H1 (cell line): ENCODE measurements around the gene SYNDIG1. TPM values are rescaled to one million over a fixed set of nuclear protein-coding genes. Genes with fewer than 3 reads are reported as not detected.
A peak's percentile ranks its signal among the peaks of the same experiment; 100 is the strongest.

ENCODE experiments used
- CTCF ChIA-PET: fragments of 300-600 bp; sonication (Branson Sonifier 250); formaldehyde crosslinking; loops from one replicate; lab custom pipeline; 2021; ENCODE audit not compliant: partially characterized antibody; lab: Charles Lee
- POLR2A ChIA-PET: fragments of 300-600 bp; sonication (Branson Sonifier 250); formaldehyde crosslinking; loops from one replicate; lab custom pipeline; 2021; ENCODE audit warnings: inconsistent platforms; ENCODE audit not compliant: partially characterized antibody; lab: Charles Lee
- DNase-seq, 2 experiments: peaks; one replicate each; pipeline versions ENCODE4 v3.0.0 to v3.0.0-alpha.2; 2010 to 2022; ENCODE audit warnings: low spot score in 2 of 2, low read depth in 1 of 2, mixed read lengths in 1 of 2
- FAIRE-seq: peaks from 2 replicates; lab custom pipeline; 2011; peaks lifted over from hg19 to GRCh38; lab: Jason Lieb, UNC
- H2AFZ ChIP-seq: 2 replicates; pipeline ENCODE4 v1.8.1; 2012; ENCODE audit warnings: low read length, inconsistent platforms
- H2AK5ac ChIP-seq: 2 replicates; pipeline ENCODE4 v1.6.1; 2013; ENCODE audit warnings: low read depth, low read length
- H2BK120ac ChIP-seq: replicated peaks from 2 replicates; pipeline ENCODE3; 2013; ENCODE audit warnings: low read depth, low read length, inconsistent platforms
- H2BK12ac ChIP-seq: 2 replicates; pipeline ENCODE4 v1.6.1; 2013; ENCODE audit warnings: low read depth, low read length
- H2BK15ac ChIP-seq: 2 replicates; pipeline ENCODE4 v1.6.1; 2013; ENCODE audit warnings: low read length
- H2BK20ac ChIP-seq: 2 replicates; pipeline ENCODE4 v1.6.1; 2013; ENCODE audit warnings: low read length
- H2BK5ac ChIP-seq: 2 replicates; pipeline ENCODE4 v1.6.1; 2013; ENCODE audit warnings: low read depth, low read length
- H3K14ac ChIP-seq: 2 replicates; pipeline ENCODE4 v1.6.1; 2013; ENCODE audit warnings: inconsistent platforms; ENCODE audit not compliant: insufficient read length
- H3K18ac ChIP-seq: 2 replicates; pipeline ENCODE4 v1.6.1; 2013; ENCODE audit warnings: low read length; ENCODE audit errors: extremely low read depth
- H3K23ac ChIP-seq: 2 replicates; pipeline ENCODE4 v1.6.1; 2013; ENCODE audit warnings: inconsistent platforms; ENCODE audit not compliant: insufficient read length
- H3K23me2 ChIP-seq: 2 replicates; pipeline ENCODE4 v1.6.1; 2013; ENCODE audit warnings: low read depth, low read length
- H3K27ac ChIP-seq: 2 replicates; pipeline ENCODE4 v1.6.1; 2011; ENCODE audit warnings: low read depth, low read length, inconsistent platforms
- H3K27me3 ChIP-seq, 4 experiments: replicated peaks in 1 of 4; 1 replicate in 1 of 4; 2 replicates in 3 of 4; pipeline versions ENCODE4 v1.6.1 to v1.8.1; 2011 to 2013; ENCODE audit warnings: low read length in 3 of 4, mild to moderate bottlenecking in 3 of 4, inconsistent platforms in 2 of 4, mixed read lengths in 2 of 4, moderate library complexity in 1 of 4; ENCODE audit not compliant: control insufficient read depth in 3 of 4, insufficient read depth in 3 of 4; ENCODE audit errors: extremely low read depth in 1 of 4
- H3K36me3 ChIP-seq, 4 experiments: 2 replicates each; pipeline versions ENCODE4 v1.6.1 to v1.8.1; 2011 to 2013; ENCODE audit warnings: mild to moderate bottlenecking in 4 of 4, low read length in 3 of 4, moderate library complexity in 2 of 4, control low read depth in 1 of 4, inconsistent platforms in 1 of 4; ENCODE audit not compliant: insufficient read depth in 4 of 4, control insufficient read depth in 2 of 4
- H3K4ac ChIP-seq: replicated peaks from 2 replicates; pipeline ENCODE3; 2013; ENCODE audit warnings: low read length, low read depth, mixed read lengths, inconsistent platforms; ENCODE audit not compliant: insufficient read length
- H3K4me1 ChIP-seq, 4 experiments: replicated peaks in 1 of 4; 1 replicate in 1 of 4; 2 replicates in 3 of 4; pipeline versions ENCODE4 v1.6.1 to v1.8.1; 2011 to 2013; ENCODE audit warnings: low read length in 3 of 4, inconsistent platforms in 2 of 4, mixed read lengths in 1 of 4; ENCODE audit not compliant: insufficient read depth in 4 of 4, control insufficient read depth in 3 of 4
- H3K4me2 ChIP-seq, 2 experiments: 2 replicates each; pipeline versions ENCODE4 v1.6.1 to v1.8.1; 2011 to 2013; ENCODE audit warnings: low read depth in 2 of 2, low read length in 2 of 2, control low read depth in 1 of 2, inconsistent platforms in 1 of 2, mild to moderate bottlenecking in 1 of 2; ENCODE audit not compliant: insufficient read depth in 1 of 2
- H3K4me3 ChIP-seq, 4 experiments: fragments of 200-600, 300-600 bp in 1 of 4; sonication (generic), shearing (Covaris generic), sonication (Bioruptor Twin) in 1 of 4; 2 replicates each; pipeline versions ENCODE4 v1.5.1 to v1.8.1; 2011 to 2016; ENCODE audit warnings: low read length in 4 of 4, low read depth in 3 of 4, control low read depth in 2 of 4, inconsistent platforms in 2 of 4, mild to moderate bottlenecking in 2 of 4, mixed read lengths in 1 of 4, moderate library complexity in 1 of 4; ENCODE audit not compliant: insufficient read depth in 2 of 4; ENCODE audit errors: extremely low read depth in 1 of 4
- H3K56ac ChIP-seq: replicated peaks from 2 replicates; pipeline ENCODE3; 2013; ENCODE audit warnings: low read depth, mild to moderate bottlenecking, mixed read lengths, low read length, inconsistent platforms; ENCODE audit not compliant: insufficient read length
- H3K79me1 ChIP-seq: 2 replicates; pipeline ENCODE4 v1.6.1; 2013; ENCODE audit warnings: low read depth, low read length, control low read depth
- H3K79me2 ChIP-seq, 2 experiments: 2 replicates each; pipeline versions ENCODE4 v1.6.1 to v1.8.1; 2012 to 2013; ENCODE audit warnings: low read length in 2 of 2, mild to moderate bottlenecking in 2 of 2, inconsistent platforms in 1 of 2; ENCODE audit not compliant: insufficient read depth in 2 of 2, control insufficient read depth in 1 of 2
- H3K9ac ChIP-seq, 4 experiments: replicated peaks in 1 of 4; 1 replicate in 1 of 4; 2 replicates in 3 of 4; pipeline versions ENCODE4 v1.6.1 to v1.8.1; 2011 to 2013; ENCODE audit warnings: low read depth in 3 of 4, low read length in 3 of 4, control low read depth in 2 of 4, mild to moderate bottlenecking in 2 of 4, moderate library complexity in 2 of 4, inconsistent platforms in 1 of 4; ENCODE audit errors: extremely low read depth in 1 of 4
- H3K9me3 ChIP-seq, 2 experiments: 2 replicates each; pipeline versions ENCODE4 v1.6.1 to v1.8.1; 2012 to 2013; ENCODE audit warnings: mild to moderate bottlenecking in 2 of 2, moderate library complexity in 2 of 2, control low read depth in 1 of 2, inconsistent platforms in 1 of 2, low read depth in 1 of 2, low read length in 1 of 2, mixed read lengths in 1 of 2; ENCODE audit not compliant: insufficient read depth in 2 of 2
- H4K20me1 ChIP-seq, 2 experiments: replicated peaks in 1 of 2; 2 replicates each; pipeline versions ENCODE3 to v1.8.1; 2011 to 2013; ENCODE audit warnings: inconsistent platforms in 2 of 2, low read length in 2 of 2, mild to moderate bottlenecking in 1 of 2; ENCODE audit not compliant: insufficient read depth in 2 of 2, control insufficient read depth in 1 of 2
- H4K5ac ChIP-seq: 2 replicates; pipeline ENCODE4 v1.6.1; 2013; ENCODE audit warnings: low read length, low read depth, mixed read lengths, inconsistent platforms; ENCODE audit not compliant: insufficient read length
- H4K8ac ChIP-seq: 2 replicates; pipeline ENCODE4 v1.8.0; 2013; ENCODE audit warnings: mild to moderate bottlenecking, moderate library complexity, low read length, inconsistent platforms; ENCODE audit not compliant: insufficient read depth; ENCODE audit errors: extremely low read depth
- H4K91ac ChIP-seq: replicated peaks from 2 replicates; pipeline ENCODE3; 2013; ENCODE audit warnings: low read length, mixed read lengths, inconsistent platforms; ENCODE audit not compliant: insufficient read length
- EGR1 ChIP-seq: IDR thresholded peaks from 2 replicates; pipeline ENCODE4 v1.6.1; 2011; ENCODE audit warnings: low read depth, low read length, borderline replicate concordance
- FOSL1 ChIP-seq: IDR thresholded peaks from 2 replicates; pipeline ENCODE4 v1.6.1; 2011; ENCODE audit warnings: mild to moderate bottlenecking, low read depth, low read length, moderate library complexity; ENCODE audit not compliant: insufficient read depth
- HDAC2 ChIP-seq, 2 experiments: fragments of 300-600 bp in 1 of 2; sonication (generic) in 1 of 2; IDR thresholded peaks; 2 replicates each; pipeline ENCODE4 v1.6.1; 2011 to 2012; ENCODE audit warnings: low read depth in 2 of 2, low read length in 2 of 2, mild to moderate bottlenecking in 2 of 2, moderate library complexity in 2 of 2, borderline replicate concordance in 1 of 2, inconsistent platforms in 1 of 2
- JUN ChIP-seq: IDR thresholded peaks from 2 replicates; pipeline ENCODE4 v1.6.1; 2011; ENCODE audit warnings: low read depth, mild to moderate bottlenecking, improper control_type of control experiment, low read length
- KDM4A ChIP-seq: IDR thresholded peaks from one replicate; pipeline ENCODE4 v1.7.1; 2012; ENCODE audit warnings: low read depth, mild to moderate bottlenecking, moderate library complexity, low read length, inconsistent platforms; ENCODE audit not compliant: severe bottlenecking
- RXRA ChIP-seq: IDR thresholded peaks from 2 replicates; pipeline ENCODE4 v1.6.1; 2011; ENCODE audit warnings: low read depth, mild to moderate bottlenecking, low read length, moderate library complexity; ENCODE audit not compliant: insufficient read depth
- YY1 ChIP-seq: IDR thresholded peaks from 2 replicates; pipeline ENCODE4 v1.6.1; 2011; ENCODE audit warnings: low read depth, mild to moderate bottlenecking, low read length
- WGBS, 2 experiments: shearing (Covaris generic) in 1 of 2; methylation state at CpG; one replicate each; pipeline versions ENCODE4 v1.1.6 to v1.1.7; 2013 to 2015; ENCODE audit warnings: low lambda C conversion rate in 2 of 2, mixed read lengths in 2 of 2, inconsistent platforms in 1 of 2, low coverage in 1 of 2, missing lambda C conversion rate in 1 of 2; ENCODE audit not compliant: insufficient replicate concordance in 2 of 2, insufficient coverage in 1 of 2, insufficient read length in 1 of 2; ENCODE audit errors: extremely low coverage in 1 of 2, missing lambda C conversion rate in 1 of 2; 5-methylcytosine and 5-hydroxymethylcytosine counted together
- polyA plus RNA-seq, 7 experiments: library from polyadenylated mRNA; depleted of rRNA in 3 of 7; stranded (reverse) in 5 of 7; unstranded in 2 of 7; fragments of >200 nt in 5 of 7; fragments of 200-250 nt in 2 of 7; gene quantifications; 1 replicate in 5 of 7; 2 replicates in 1 of 7; 4 replicates in 1 of 7; pipeline versions ENCODE4 v1.2.1 to v1.2.3, GENCODE V29; 2011 to 2013; ENCODE audit warnings: missing spikeins in 2 of 7, mixed read lengths in 2 of 7
- total RNA-seq: library from RNA; stranded (reverse); fragmentation: NEBNext Ultra II Directional; extraction: Animal tissue kit (Norgen Biotek cat#: 25700); gene quantifications from 2 replicates; pipeline ENCODE4 v1.2.1, GENCODE V29; 2021
- TF ChIP-seq, protein P1 (sequence below): IDR thresholded peaks from 2 replicates; pipeline ENCODE4 v1.6.1; 2011; ENCODE audit warnings: low read depth, mild to moderate bottlenecking, low read length; ENCODE audit not compliant: insufficient read depth
- TF ChIP-seq, protein P2 (sequence below): IDR thresholded peaks from 2 replicates; pipeline ENCODE4 v1.6.1; 2012; ENCODE audit warnings: low read length, inconsistent platforms

The SYNDIG1 gene
- total and polyA plus RNA-seq, 2 of the 8 experiments (the other 6 are each of a cell fraction or from before 2014, with no cell fraction given) = 6.5 to 7.8 TPM

DNA sequence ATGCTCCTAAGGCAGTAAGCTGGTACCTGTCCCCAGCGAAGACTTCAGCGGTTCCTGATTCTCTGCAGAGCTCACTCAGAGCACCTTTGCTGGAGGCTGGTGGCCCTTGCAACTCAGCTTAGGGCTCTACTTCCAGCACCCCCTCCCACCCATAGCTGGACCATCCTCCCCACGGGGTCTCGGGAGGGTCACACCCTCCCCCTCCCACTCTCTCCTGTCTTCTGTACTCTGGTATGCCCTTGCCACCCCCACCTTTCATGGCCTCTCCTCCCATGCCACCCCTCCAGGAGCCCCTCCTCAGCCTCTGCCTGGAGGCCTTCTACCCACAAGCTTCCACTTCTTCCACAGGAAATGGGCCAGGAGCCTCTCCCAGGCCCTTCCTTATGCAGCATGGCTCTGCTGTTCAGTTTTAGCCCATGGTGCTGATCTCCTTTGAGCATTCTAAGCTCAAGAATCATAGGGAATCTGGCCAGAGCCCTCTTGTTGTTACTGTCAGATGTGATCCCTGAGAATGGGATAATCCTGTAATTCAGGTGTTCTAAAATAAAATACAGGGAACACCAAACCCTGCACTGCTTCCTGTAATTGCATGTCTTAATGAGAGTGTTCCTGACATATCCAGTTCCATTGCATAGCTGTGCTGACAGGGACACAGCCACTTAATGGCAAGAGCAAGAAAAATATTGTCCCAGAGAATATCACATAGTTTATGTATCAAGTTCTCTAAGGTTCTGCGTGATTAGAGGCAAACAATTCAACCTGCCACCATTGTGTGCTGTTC, 142.1 kb downstream of the SYNDIG1 start:
- H3K4me3 ChIP-seq = no peak overlapping the region
- H3K9me3 ChIP-seq = no peaks in the 10 kb centered on the region
- no peak overlapping the region for H3K14ac ChIP-seq
- H2AK5ac ChIP-seq = 0 out of 2 replicates have a peak overlapping the region, but pooled peaks have one; percentile 39
- no peak overlapping the region for H3K27ac ChIP-seq
- H2BK15ac ChIP-seq = no peak overlapping the region
- 94% methylated on average over 5 of the region's 5 CpGs; no CpG with 5 or more reads in 1 of the 2 experiments for WGBS, 2 experiments
- H2AFZ ChIP-seq = no peak overlapping the region
- no peak for DNase-seq
- ChIA-PET CTCF (interaction anchor here (0.5 to 1.4 kb wide), 4 partner anchors 12 to 1368 kb away, joined by 3 to 4 read pairs (median 3); no protein-coding TSS in a partner anchor), POLR2A (no interaction called here)
- no peak overlapping the region for H4K5ac ChIP-seq
- H3K27me3 ChIP-seq = no peaks in the 10 kb centered on the region
- no peak overlapping the region for H3K9ac ChIP-seq
- H4K8ac ChIP-seq = no peak overlapping the region
- peak overlapping the region; percentile 24; the same call in 1 of the 2 replicates for H3K18ac ChIP-seq
- no peaks in the 10 kb centered on the region for H3K79me1 ChIP-seq
- H4K91ac ChIP-seq = no peak overlapping the region
- no peak overlapping the region for H2BK12ac ChIP-seq
- no peak overlapping the region for H3K23ac ChIP-seq
- H3K4ac ChIP-seq = no peak overlapping the region
- no peak overlapping the region for H2BK20ac ChIP-seq
- H3K36me3 ChIP-seq = no peaks in the 10 kb centered on the region; a peak in 1 of 8 replicates
- no peak overlapping the region; a peak in 1 of 4 replicates for H3K4me2 ChIP-seq
- no peak for FAIRE-seq
- H4K20me1 ChIP-seq = no peaks in the 10 kb centered on the region
- no peak overlapping the region for H2BK120ac ChIP-seq
- H3K79me2 ChIP-seq = no peaks in the 10 kb centered on the region
- peaks cover 0 to 11% (median 7%) of the 10 kb centered on the region in 4 experiments; a peak in 6 of 7 replicates for H3K4me1 ChIP-seq
- no peaks in the 10 kb centered on the region for H3K23me2 ChIP-seq
- H3K56ac ChIP-seq = no peak overlapping the region
- no peak overlapping the region for H2BK5ac ChIP-seq
- no peak for TF ChIP-seq RXRA
- TF ChIP-seq HDAC2 (IDR thresholded peaks at IDR 0.05; ENCODE audit: borderline replicate concordance in 1 of 2, low read depth in 2 of 2, low read length in 2 of 2) = no peak
- TF ChIP-seq, protein P1, sequence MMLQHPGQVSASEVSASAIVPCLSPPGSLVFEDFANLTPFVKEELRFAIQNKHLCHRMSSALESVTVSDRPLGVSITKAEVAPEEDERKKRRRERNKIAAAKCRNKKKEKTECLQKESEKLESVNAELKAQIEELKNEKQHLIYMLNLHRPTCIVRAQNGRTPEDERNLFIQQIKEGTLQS = no peak
- TF ChIP-seq KDM4A = no peak
- TF ChIP-seq FOSL1 = no peak
- TF ChIP-seq, protein P2, sequence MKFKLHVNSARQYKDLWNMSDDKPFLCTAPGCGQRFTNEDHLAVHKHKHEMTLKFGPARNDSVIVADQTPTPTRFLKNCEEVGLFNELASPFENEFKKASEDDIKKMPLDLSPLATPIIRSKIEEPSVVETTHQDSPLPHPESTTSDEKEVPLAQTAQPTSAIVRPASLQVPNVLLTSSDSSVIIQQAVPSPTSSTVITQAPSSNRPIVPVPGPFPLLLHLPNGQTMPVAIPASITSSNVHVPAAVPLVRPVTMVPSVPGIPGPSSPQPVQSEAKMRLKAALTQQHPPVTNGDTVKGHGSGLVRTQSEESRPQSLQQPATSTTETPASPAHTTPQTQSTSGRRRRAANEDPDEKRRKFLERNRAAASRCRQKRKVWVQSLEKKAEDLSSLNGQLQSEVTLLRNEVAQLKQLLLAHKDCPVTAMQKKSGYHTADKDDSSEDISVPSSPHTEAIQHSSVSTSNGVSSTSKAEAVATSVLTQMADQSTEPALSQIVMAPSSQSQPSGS = no peak
- no peak for TF ChIP-seq YY1
- TF ChIP-seq JUN = no peak
- no peak for TF ChIP-seq EGR1
